GM12892 (cell line): Measurements from ENCODE around the gene ATG2B.

ENCODE experiments used
- POLR2A ChIP-seq: IDR thresholded peaks from 2 replicates; pipeline ENCODE4 v1.6.1; 2011; ENCODE audit warnings: low read depth, low read length, control low read depth
- POLR2AphosphoS5 ChIP-seq: IDR thresholded peaks from 2 replicates; pipeline ENCODE4 v1.6.1; 2011; ENCODE audit warnings: low read depth, low read length, control low read depth
- TAF1 ChIP-seq: IDR thresholded peaks from 2 replicates; pipeline ENCODE4 v1.6.1; 2011; ENCODE audit warnings: low read depth, mild to moderate bottlenecking, control low read depth, low read length, borderline replicate concordance

DNA sequence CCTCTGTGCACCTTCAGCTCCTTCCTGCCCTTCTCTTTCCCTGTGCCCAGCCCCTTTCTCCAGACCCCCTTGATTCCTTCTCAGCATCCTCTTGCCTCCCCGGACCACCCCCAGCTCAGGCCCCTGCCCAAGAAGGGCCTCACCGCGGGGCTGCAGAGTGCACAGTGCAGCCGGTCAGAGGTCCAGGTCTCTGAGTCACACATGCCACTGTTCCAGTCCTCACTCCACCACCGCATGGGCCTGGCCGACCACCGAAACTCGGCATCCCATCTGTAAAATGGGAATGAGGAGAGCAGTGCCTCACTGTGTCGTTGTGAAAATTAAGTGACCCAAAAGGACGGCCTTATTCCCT is 93.8 kb downstream of the ATG2B start:
- TF ChIP-seq TAF1, result no peak
- TF ChIP-seq POLR2AphosphoS5, result no peak
- no peak for TF ChIP-seq POLR2A
